ENCODE results near the gene CELA2A.
"Not testable (repeated sequence)": the region's sequence is repeated elsewhere in the genome, so short reads cannot be mapped to it uniquely, and the experiment has no call there.

The CELA2A gene

GRCh38 chr1:15510611-15511405 is 54.3 kb downstream of the CELA2A start:
- in situ Hi-C loops (cut with HindIII; ENCODE audit: low sequenced_read_pairs): no loop called here

GRCh38 chr1:15513192-15513591 is 56.7 kb downstream of the CELA2A start:
- H3K4me3 ChIP-seq (ENCODE audit: low read depth, low read length): no peak overlapping the region
- in situ Hi-C loops (cut with HindIII; ENCODE audit: low sequenced_read_pairs): no loop called here
- DNase-seq (ENCODE audit: low read depth, low spot score): no peak
- TF ChIP-seq CTCF (IDR thresholded peaks at IDR 0.05; ENCODE audit: low read depth, low read length): no peak

More at GRCh38 chr1:15510611-15511405, 54.3 kb downstream of the CELA2A start:
- H3K4me3 ChIP-seq (ENCODE audit: low read depth, low read length): no peak overlapping the region
- TF ChIP-seq CTCF (IDR thresholded peaks at IDR 0.05; ENCODE audit: low read depth, low read length): no peak
- DNase-seq (ENCODE audit: low read depth, low spot score): no peak

GRCh38 chr1:15513919-15514318 is 57.4 kb downstream of the CELA2A start:
- no peak for DNase-seq (ENCODE audit: low read depth, low spot score)
- no peak for TF ChIP-seq CTCF (IDR thresholded peaks at IDR 0.05; ENCODE audit: low read depth, low read length)
- in situ Hi-C loops (cut with HindIII; ENCODE audit: low sequenced_read_pairs): no loop called here
- H3K4me3 ChIP-seq (ENCODE audit: low read depth, low read length): no peak overlapping the region

- DNase-seq (ENCODE audit: low read depth, low spot score); H3K4me3 ChIP-seq (ENCODE audit: low read depth, low read length); in situ Hi-C loops (cut with HindIII; ENCODE audit: low sequenced_read_pairs): not testable (repeated sequence)
Observed at GRCh38 chr1:15514557-15514956, 58.0 kb downstream of the CELA2A start.

- in situ Hi-C loops (cut with HindIII; ENCODE audit: low sequenced_read_pairs): no loop called here
- no peak overlapping the region for H3K4me3 ChIP-seq (ENCODE audit: low read depth, low read length)
- no peak for TF ChIP-seq CTCF (IDR thresholded peaks at IDR 0.05; ENCODE audit: low read depth, low read length)
- DNase-seq (ENCODE audit: low read depth, low spot score): no peak
Observed at GRCh38 chr1:15515022-15515663, 58.6 kb downstream of the CELA2A start.

- TF ChIP-seq CTCF (IDR thresholded peaks at IDR 0.05; ENCODE audit: low read depth, low read length): no peak
- DNase-seq (ENCODE audit: low read depth, low spot score): no peak
- no peak overlapping the region for H3K4me3 ChIP-seq (ENCODE audit: low read depth, low read length)
- in situ Hi-C loops (cut with HindIII; ENCODE audit: low sequenced_read_pairs): no loop called here
Observed at GRCh38 chr1:15519625-15520024, 63.1 kb downstream of the CELA2A start.

GRCh38 chr1:15521206-15521906 is 64.8 kb downstream of the CELA2A start:
- H3K4me3 ChIP-seq (ENCODE audit: low read depth, low read length); in situ Hi-C loops (cut with HindIII; ENCODE audit: low sequenced_read_pairs); DNase-seq (ENCODE audit: low read depth, low spot score): not testable (repeated sequence)
